Mesendoderm (in vitro differentiated cells): Measurements from ENCODE around the gene SPINK9. TPM values are rescaled to one million over a fixed set of nuclear protein-coding genes. Genes with fewer than 3 reads are reported as not detected.

Experiments used
- DNase-seq: peaks from one replicate; pipeline ENCODE4 v3.0.0; 2013
- H2AK5ac ChIP-seq: 2 replicates; pipeline ENCODE4 v1.6.1; 2013; ENCODE audit warnings: low read length, inconsistent platforms
- H2BK120ac ChIP-seq: 2 replicates; pipeline ENCODE4 v1.6.1; 2013; ENCODE audit warnings: low read depth, mild to moderate bottlenecking, low read length, moderate library complexity, mixed read lengths
- H2BK15ac ChIP-seq: replicated peaks from 2 replicates; pipeline ENCODE4 v1.6.1; 2013; ENCODE audit warnings: low read depth, mild to moderate bottlenecking, moderate library complexity
- H2BK5ac ChIP-seq: 2 replicates; pipeline ENCODE4 v1.6.1; 2013; ENCODE audit warnings: low read length, inconsistent platforms
- H3K18ac ChIP-seq: 2 replicates; pipeline ENCODE4 v1.6.1; 2013; ENCODE audit warnings: mild to moderate bottlenecking, low read length, mixed read lengths
- H3K23ac ChIP-seq: one replicate; pipeline ENCODE4 v1.6.1; 2013; ENCODE audit warnings: low read length
- H3K27ac ChIP-seq: 2 replicates; pipeline ENCODE4 v1.5.1; 2013; ENCODE audit warnings: low read depth, mild to moderate bottlenecking, inconsistent platforms, low read length, moderate library complexity
- H3K27me3 ChIP-seq: 2 replicates; pipeline ENCODE4 v1.6.1; 2013; ENCODE audit warnings: low read length, control low read depth, mild to moderate bottlenecking, inconsistent platforms; ENCODE audit not compliant: insufficient read depth, poor library complexity
- H3K36me3 ChIP-seq: 2 replicates; pipeline ENCODE4 v1.6.1; 2013; ENCODE audit warnings: low read length, inconsistent platforms; ENCODE audit not compliant: control insufficient read depth, insufficient read depth
- H3K4ac ChIP-seq: one replicate; pipeline ENCODE4 v1.6.1; 2013; ENCODE audit warnings: low read depth, mild to moderate bottlenecking, low read length, moderate library complexity
- H3K4me1 ChIP-seq: 2 replicates; pipeline ENCODE4 v1.6.1; 2013; ENCODE audit warnings: low read depth, low read length, inconsistent platforms; ENCODE audit not compliant: control insufficient read depth
- H3K4me2 ChIP-seq: 2 replicates; pipeline ENCODE4 v1.6.1; 2013; ENCODE audit warnings: low read length
- H3K4me3 ChIP-seq: 2 replicates; pipeline ENCODE4 v1.5.1; 2013; ENCODE audit warnings: mild to moderate bottlenecking, low read length
- H3K56ac ChIP-seq: one replicate; pipeline ENCODE4 v1.6.1; 2013; ENCODE audit warnings: low read length
- H3K79me1 ChIP-seq: 2 replicates; pipeline ENCODE4 v1.6.1; 2013; ENCODE audit warnings: low read length, inconsistent platforms
- H3K79me2 ChIP-seq: 2 replicates; pipeline ENCODE4 v1.6.1; 2013; ENCODE audit warnings: mild to moderate bottlenecking, low read length; ENCODE audit not compliant: control insufficient read depth, insufficient read depth
- H3K9ac ChIP-seq: 2 replicates; pipeline ENCODE4 v1.6.1; 2013; ENCODE audit warnings: low read length, inconsistent platforms
- H4K5ac ChIP-seq: one replicate; pipeline ENCODE4 v1.6.1; 2013; ENCODE audit warnings: low read length
- H4K8ac ChIP-seq: one replicate; pipeline ENCODE4 v1.6.1; 2013; ENCODE audit warnings: low read depth, mild to moderate bottlenecking, control low read depth, low read length, moderate library complexity
- WGBS: extraction: QIAGEN DNeasy Blood & Tissue Kit; methylation state at CpG from one replicate; pipeline ENCODE4 v1.1.7; 2013; ENCODE audit warnings: low lambda C conversion rate, missing lambda C conversion rate; ENCODE audit not compliant: insufficient coverage; ENCODE audit errors: extremely low coverage; 5-methylcytosine and 5-hydroxymethylcytosine counted together
- small RNA-seq: library from polyadenylated mRNA; stranded (forward); fragments of <200 nt; extraction: miRNeasy Mini kit (QIAGEN cat#:217004); gene quantifications from one replicate; pipeline ENCODE3, GENCODE V24; 2013; ENCODE audit not compliant: insufficient read depth

Gene SPINK9

GRCh38 chr5:148386041-148386440, 50.7 kb downstream of the SPINK9 start:
- Histone ChIP-seq H3K79me2 (peaks cover 36% of the 10 kb centered on the region), H3K4me3 (no peak overlapping the region), H2BK5ac (no peak overlapping the region), H3K23ac (no peak overlapping the region), H3K9ac (no peak overlapping the region), H2BK120ac (no peak overlapping the region), H3K4me1 (peaks cover 4% of the 10 kb centered on the region), H3K36me3 (no peaks in the 10 kb centered on the region), H3K27me3 (no peaks in the 10 kb centered on the region), H3K56ac (no peak overlapping the region), H3K18ac (no peak overlapping the region), H3K27ac (no peak overlapping the region), H3K79me1 (peaks cover 32% of the 10 kb centered on the region), H3K4ac (no peak overlapping the region), H4K5ac (peak overlapping the region; percentile 54), H3K4me2 (no peak overlapping the region), H2BK15ac (no peak overlapping the region), H2AK5ac (no peak overlapping the region), H4K8ac (no peak overlapping the region)
- peak; percentile 74 for DNase-seq
- no CpG with 5 or more reads among the region's 1 CpG for WGBS

GRCh38 chr5:148387325-148387724, 52.0 kb downstream of the SPINK9 start:
- Histone ChIP-seq H3K27ac (no peak overlapping the region), H3K23ac (no peak overlapping the region)
- WGBS: no CpG with 5 or more reads among the region's 3 CpGs

DNA sequence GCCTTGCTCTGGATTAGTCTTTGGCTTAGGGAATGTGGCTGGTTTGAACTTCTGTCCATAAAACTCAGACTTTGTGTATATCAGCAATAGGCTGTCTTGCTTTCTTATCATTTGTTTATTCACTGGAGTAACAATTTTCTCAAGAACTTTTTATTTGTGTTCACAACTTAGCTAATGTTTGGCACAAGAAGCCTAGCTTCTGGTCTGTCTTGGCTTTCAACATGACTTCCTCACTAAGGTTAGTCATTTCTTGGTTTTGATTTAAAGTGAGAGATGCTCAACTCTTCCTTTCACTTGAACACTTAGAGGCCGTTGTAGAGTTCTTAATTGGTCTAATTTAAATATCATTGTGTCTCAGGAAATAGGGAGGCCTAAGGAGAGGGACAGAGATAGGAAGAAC, 53.3 kb downstream of the SPINK9 start:
- Histone ChIP-seq H3K23ac (no peak overlapping the region), H3K9ac (no peak overlapping the region), H3K4me2 (no peak overlapping the region), H3K18ac (no peak overlapping the region), H4K5ac (no peak overlapping the region), H2BK120ac (no peak overlapping the region), H2BK15ac (no peak overlapping the region), H3K27me3 (no peaks in the 10 kb centered on the region), H3K4ac (no peak overlapping the region), H3K79me2 (peaks cover 42% of the 10 kb centered on the region), H3K56ac (no peak overlapping the region), H4K8ac (no peak overlapping the region), H2AK5ac (no peak overlapping the region), H3K79me1 (peaks cover 36% of the 10 kb centered on the region), H3K36me3 (no peaks in the 10 kb centered on the region), H3K4me3 (no peak overlapping the region), H2BK5ac (no peak overlapping the region), H3K27ac (no peak overlapping the region), H3K4me1 (peaks cover 4% of the 10 kb centered on the region)
- DNase-seq: no peak
- no CpG with 5 or more reads among the region's 1 CpG for WGBS

More at GRCh38 chr5:148387325-148387724, 52.0 kb downstream of the SPINK9 start:
- Histone ChIP-seq H3K4ac (no peak overlapping the region), H4K5ac (no peak overlapping the region), H3K9ac (no peak overlapping the region), H3K36me3 (no peaks in the 10 kb centered on the region), H3K79me2 (peaks cover 39% of the 10 kb centered on the region), H4K8ac (no peak overlapping the region), H3K4me2 (no peak overlapping the region), H3K18ac (no peak overlapping the region), H2BK120ac (no peak overlapping the region), H3K4me1 (peaks cover 4% of the 10 kb centered on the region), H3K56ac (no peak overlapping the region), H3K4me3 (no peak overlapping the region), H2AK5ac (no peak overlapping the region), H3K27me3 (no peaks in the 10 kb centered on the region), H2BK15ac (no peak overlapping the region), H3K79me1 (peaks cover 32% of the 10 kb centered on the region), H2BK5ac (no peak overlapping the region)
- DNase-seq: no peak

Small RNA genes within 50 kb of the gene (small RNA-seq; reads per million reads assigned to genes)
- not detected for gene RF00017
